Cortex of kidney (tissue), 1 donor: Measurements from ENCODE around the gene EXOC6B.

ENCODE experiments used
- DNase-seq: peaks from one replicate; lab custom pipeline; 2025; lab: John Stamatoyannopoulos, UW

EXOC6B gene

GRCh38 chr2:72788756-72789155 lies 37.1 kb downstream of the EXOC6B start:
- no peak for DNase-seq

- DNase-seq = no peak
Measured at GRCh38 chr2:72785517-72785916, 40.3 kb downstream of the EXOC6B start.

DNA sequence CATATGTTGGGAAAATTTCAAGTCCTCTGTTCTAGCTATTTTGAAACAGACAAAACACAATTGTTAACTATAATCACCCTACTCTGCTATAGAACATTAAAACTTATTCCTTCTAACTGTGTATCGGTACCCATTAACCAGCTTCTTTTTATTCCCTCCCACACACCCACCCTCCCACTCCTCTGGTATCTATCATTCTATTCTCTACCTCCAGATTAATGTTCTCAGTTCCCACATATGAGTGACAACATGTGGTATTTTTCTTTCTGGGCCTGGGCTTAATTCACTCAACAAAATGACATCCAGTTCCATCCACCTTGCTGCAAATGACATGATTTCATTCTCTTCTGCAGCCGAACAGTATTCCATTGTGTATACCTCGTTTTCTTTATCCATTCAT lies 43.3 kb downstream of the EXOC6B start:
- DNase-seq = no peak

DNA sequence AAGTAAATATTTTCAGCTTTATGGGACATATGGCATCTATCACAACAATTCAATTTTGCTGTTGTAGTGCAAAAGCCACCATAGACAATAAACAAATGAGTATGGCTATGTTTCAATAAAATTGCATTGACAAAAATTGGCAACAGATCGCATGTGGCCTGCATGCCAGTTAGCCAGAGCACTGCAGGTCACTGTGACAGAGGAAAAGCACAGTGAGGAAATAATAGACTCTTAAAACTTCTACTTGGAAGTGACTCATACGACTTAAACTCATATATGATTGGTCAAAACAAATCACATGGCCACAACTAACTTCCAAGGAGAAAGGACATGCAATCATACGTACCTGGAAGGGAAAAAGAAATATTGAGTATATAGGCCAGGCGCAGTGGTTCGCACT lies 44.4 kb downstream of the EXOC6B start:
- no peak for DNase-seq

GRCh38 chr2:72780477-72780876 lies 45.4 kb downstream of the EXOC6B start:
- no peak for DNase-seq

- no peak for DNase-seq
Measured at GRCh38 chr2:72779495-72779894, 46.3 kb downstream of the EXOC6B start.

DNA sequence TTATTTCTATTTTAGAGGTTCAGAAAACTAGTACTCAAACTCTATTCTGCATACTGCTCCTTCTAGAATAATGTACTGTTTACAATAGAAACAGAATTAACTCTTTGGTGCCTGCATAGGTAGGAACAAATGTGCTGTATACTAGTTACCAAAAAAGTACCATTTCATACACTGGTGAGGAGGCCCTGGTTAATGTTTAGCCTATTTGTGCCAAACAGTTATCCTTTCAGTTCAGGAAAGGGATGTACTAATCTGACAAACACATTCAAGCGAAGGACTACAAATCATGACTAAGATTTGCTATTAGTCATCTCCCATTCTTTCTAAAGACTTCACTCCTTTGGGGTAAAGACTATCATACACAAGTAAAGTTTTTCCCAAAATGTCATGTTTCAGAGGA lies 47.4 kb downstream of the EXOC6B start:
- DNase-seq = no peak

DNA sequence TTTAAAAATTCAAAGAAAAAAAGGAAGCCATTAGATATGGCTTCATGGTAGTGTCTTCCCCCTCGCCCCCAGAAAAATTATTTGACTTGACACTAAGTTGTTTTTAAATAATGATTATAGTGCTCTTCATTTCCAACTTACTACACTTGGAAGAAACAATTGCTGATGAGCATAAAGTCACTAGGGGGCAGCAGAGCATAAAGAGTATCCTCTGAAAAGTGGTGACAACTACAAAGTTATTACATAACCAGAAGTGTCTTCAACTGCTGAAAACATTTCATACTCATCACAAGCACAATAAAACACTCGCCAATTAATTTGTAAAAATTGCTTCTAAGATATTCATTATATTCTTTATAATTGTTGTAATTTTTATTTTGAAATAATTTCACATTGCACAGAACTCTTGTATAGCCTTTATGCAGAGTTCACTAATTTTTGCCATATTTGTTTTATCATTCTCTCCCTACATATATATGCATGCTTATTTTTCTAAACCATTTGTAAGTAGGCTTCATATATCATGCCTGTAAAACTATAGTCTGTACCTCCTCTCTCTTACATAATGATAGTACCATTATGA lies 54.9 kb downstream of the EXOC6B start:
- DNase-seq = no peak

DNA sequence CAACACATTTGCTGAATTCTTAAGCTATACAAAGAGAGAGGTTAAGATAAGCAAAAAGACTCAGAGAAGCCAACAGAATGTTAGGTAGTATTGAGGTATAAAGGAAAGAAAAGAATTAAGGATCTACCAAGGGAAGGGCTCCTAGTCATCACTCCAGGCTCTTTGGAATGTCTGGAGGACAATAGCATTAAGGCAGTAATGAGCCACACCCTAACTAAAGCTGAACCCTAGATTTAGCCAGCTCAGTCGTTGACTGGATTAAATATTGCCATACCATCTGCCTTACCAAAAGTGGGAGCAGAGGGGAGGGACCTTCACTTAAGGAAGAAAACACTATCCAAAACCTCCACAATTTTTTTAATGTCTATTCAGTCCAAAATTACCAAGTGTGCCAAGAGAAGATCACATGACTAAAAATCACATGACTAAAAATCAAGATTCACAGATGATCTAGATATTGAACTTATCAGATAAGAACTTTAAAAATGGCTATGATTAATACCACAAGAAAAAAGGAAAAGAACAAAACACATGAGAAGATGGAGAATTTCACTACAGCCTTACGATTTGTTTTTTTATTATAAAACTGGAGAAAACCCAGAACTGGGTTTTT lies 59.7 kb downstream of the EXOC6B start:
- DNase-seq = no peak

GRCh38 chr2:72762276-72762675 lies 63.6 kb downstream of the EXOC6B start:
- DNase-seq = no peak

GRCh38 chr2:72759755-72760154 lies 66.1 kb downstream of the EXOC6B start:
- no peak for DNase-seq

- no peak for DNase-seq
Measured at GRCh38 chr2:72757177-72757775, 68.6 kb downstream of the EXOC6B start.

GRCh38 chr2:72755647-72756423 lies 70.0 kb downstream of the EXOC6B start:
- no peak for DNase-seq

GRCh38 chr2:72754628-72755320 lies 71.1 kb downstream of the EXOC6B start:
- no peak for DNase-seq

GRCh38 chr2:72750977-72751639 lies 74.7 kb downstream of the EXOC6B start:
- no peak for DNase-seq

- DNase-seq = no peak
Measured at GRCh38 chr2:72750466-72750865, 75.4 kb downstream of the EXOC6B start.

- DNase-seq = no peak
Measured at GRCh38 chr2:72747344-72747743, 78.5 kb downstream of the EXOC6B start.

DNA sequence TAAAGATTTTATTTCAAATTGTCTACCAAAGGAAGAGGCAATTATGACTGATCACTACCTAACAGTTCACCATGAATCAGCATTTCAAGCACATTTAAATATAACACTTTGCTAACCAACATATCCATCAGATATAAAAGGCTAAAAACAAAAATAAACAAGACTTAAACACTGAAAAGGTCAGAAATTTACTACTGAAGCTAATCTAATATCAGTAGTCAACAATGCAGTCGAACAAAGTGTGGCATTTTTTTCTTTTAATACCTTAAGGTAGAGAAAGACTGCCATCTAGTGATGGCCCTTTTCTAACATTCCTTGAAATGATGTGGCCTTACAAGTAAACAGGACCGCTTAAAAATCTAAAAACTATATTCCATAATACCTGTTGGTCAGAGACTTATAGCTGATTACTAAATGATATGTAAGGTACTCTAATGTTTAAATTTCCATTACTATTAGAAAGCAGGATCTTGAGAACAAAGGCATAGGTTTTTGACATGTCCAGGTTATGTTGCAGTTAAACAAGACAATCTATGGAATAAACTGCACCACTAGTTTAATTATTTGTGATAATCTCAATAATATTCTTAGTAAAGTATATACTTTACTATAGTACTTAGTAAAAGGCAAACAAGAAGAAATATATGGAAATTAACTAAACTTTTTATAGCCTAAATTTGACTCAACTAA lies 80.0 kb downstream of the EXOC6B start:
- no peak for DNase-seq

GRCh38 chr2:72744049-72744448 lies 81.8 kb downstream of the EXOC6B start:
- DNase-seq = no peak

DNA sequence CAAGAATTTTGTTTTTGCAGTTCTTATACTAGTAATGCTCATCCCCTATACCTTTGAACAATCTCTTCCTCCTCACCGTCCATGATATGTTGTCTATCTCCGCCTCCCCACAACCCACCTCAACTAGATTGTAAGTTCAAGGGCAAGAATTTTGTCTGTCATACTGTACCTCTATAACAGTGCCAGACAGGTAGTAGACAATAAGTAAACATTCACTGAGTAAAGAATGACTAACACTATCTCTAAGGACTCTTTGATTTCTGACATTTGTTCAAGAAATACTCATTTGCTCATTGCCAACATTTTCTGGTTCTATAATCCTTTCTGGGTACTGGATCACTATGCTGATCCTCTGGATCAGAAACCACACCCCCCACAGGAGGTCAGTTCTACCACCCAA lies 82.4 kb downstream of the EXOC6B start:
- DNase-seq = no peak

GRCh38 chr2:72738096-72738495 lies 87.7 kb downstream of the EXOC6B start:
- no peak for DNase-seq
